Measurements from ENCODE around the gene MROH9.

MROH9 gene

DNA sequence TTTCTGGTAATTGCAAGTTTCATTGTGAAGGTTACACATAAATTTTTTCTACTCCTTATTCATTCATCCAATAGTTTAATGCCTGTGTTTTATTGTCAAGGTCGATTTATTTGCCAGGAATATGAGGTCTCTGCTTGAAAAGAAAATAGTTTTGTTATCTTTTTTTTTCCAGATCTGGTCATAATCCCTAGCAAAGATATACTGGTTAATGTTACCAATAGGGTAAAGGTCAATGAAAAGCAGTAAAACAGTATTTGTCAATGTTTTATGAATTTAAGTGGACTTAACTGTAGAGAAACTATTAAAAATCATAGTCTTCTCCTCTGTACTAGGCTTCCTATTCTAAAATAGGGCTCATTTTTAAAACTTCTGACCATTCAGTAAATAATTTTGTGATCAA lies 147.3 kb downstream of the MROH9 start:
- no peak for DNase-seq (ENCODE audit: low read depth)

DNA sequence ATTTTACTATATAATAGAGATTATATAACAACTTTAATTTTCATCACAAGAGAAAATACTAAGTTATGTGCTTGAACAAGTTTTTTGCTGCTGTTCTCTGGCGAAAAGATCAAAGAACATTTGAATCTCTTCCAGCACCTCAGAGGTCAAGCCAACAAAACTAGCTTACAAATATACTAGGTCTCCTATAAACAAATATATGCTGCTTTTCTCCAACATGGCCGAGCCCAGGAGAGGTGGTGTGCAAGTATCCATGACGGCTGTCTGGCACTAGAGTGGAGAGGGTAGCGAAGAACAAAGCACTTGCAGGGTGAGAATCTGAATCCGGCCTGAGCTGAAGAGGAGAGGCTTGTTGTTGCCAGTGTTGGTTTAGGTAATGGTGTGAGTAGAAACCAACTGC lies 147.9 kb downstream of the MROH9 start:
- DNase-seq (ENCODE audit: low read depth) = no peak

DNA sequence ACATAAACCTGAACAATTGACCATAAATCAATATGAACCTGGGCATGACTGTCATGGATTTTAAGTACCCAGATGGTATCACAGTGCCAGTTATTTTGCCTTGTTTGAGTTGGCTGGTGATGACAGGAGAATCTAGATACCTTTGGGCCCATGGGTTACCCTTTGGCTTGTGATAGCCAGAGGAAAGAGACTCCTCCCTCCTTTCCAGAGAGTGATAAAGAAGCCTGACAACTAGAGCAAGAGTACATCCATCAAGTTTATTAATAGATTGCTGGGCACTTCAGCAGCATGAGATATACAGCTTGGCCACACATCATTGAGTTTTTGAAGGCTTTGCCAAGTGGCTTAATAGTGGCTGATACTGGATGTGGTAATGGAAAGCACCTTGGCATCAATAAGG lies 148.8 kb downstream of the MROH9 start:
- DNase-seq (ENCODE audit: low read depth) = no peak

DNA sequence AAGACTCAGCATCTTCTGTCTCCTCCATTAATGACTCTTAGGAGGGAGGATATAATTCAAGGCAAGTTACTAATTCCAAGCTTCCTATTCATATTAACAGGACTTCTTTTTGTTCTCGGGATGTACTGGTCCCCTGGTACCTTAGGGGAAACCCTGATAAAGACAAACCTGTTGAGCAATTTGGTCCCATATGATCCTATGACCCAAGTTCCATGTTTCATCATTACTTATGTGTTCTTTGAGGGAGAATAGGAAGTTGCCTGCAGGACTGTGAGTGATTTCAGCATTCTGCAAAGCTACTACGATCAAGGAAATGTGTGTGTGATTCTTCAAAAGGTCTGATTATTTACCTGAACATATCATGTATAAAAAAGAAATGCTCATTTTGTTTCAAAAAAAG lies 149.5 kb downstream of the MROH9 start:
- no peak for DNase-seq (ENCODE audit: low read depth)

DNA sequence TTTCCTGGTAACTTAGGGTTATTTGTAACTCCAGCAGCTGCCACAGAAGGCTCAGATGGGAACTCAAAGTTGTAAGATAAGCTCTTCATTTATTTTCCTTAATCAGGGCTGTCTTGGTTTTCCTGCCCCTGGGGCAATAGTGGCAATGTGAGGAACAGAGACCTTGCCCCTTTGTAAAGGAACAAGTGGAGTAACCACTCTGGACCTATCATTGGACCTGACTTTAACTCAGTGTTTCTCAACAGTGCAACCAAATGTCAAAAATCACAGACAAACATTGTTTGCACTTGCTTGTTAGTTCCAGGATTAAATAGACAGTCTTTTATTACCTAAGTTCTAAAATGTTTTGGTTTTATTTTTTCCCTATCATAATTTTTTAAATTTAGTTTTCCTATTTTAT lies 152.6 kb downstream of the MROH9 start:
- DNase-seq (ENCODE audit: low read depth) = no peak

DNA sequence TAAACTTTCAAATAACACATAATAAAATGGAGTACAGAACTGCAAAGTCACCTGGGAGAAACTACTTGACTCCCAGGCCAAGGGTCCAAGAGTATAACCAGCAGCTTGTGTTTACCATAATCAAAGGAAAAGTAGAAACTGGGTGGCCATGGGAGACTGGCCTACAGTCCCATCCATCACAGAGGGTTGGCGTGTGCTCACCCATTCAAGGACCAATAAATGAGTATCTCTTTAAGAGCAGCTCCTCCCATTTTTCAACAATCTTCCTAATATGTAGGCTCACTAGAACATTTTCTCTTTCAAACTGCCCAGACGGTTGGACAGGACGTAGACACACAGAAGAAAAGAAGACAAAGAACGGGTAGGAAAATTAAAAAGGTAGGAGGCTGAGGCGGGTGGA lies 155.3 kb downstream of the MROH9 start, which contains the start of gene FMO3:
FMO3 (plus strand) TSS at position 302 of the 400 bp plus-strand sequence. CDS start 1,754 bp downstream, outside the sequence.
- no peak for DNase-seq (ENCODE audit: low read depth)

DNA sequence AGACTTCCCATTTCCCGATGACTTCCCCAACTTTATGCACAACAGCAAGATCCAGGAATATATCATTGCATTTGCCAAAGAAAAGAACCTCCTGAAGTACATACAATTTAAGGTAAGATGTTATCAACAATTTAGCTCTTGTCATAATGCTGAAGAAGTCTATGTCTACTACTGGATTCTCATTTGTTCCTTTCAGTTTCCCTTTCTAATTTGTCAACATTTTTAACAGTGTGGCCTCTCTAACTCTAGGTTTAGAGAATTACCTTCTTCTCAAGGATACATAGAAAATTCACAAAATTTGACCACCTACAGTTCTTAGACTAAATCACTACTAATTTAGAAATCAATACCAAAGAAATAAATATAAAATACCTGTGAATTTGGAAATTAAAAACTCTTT lies 168.5 kb downstream of the MROH9 start:
- DNase-seq (ENCODE audit: low read depth) = no peak

DNA sequence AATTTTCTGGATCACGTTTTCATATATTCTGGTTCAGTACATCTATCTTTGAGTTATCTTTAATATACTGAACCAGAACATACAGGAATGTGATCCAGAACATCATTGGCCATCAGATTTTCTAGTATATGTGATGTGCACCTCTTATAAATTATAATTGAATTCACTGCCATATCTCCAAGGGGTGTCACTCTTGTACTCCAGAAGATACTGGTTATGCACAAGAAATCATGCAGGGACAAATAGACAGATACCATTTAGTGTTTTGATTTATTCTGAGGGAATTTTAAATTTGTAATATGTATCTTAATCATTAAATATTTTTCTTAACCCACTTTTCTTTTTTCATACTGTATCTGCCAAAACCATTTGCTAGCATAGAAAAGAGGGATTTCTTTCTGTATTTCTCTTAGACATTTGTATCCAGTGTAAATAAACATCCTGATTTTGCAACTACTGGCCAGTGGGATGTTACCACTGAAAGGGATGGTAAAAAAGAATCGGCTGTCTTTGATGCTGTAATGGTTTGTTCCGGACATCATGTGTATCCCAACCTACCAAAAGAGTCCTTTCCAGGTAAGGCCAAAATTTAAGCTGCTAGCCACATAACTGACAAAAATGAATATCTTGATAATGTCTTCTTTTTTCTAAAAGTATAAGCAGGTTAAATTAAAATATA lies 172.1 kb downstream of the MROH9 start:
- DNase-seq (ENCODE audit: low read depth) = no peak

DNA sequence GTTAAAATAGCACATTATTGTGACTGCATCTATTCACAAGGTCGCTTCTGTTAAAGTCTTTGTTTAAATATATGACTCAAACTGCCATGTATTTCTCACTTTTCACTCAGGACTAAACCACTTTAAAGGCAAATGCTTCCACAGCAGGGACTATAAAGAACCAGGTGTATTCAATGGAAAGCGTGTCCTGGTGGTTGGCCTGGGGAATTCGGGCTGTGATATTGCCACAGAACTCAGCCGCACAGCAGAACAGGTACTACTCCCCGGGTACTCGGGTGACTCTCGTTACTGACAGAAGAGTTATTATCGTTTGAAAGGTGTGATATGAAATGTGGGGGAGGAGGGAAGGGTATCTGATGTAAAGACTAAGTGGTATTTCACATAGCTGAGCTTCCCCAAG lies 172.6 kb downstream of the MROH9 start:
- DNase-seq (ENCODE audit: low read depth) = no peak

DNA sequence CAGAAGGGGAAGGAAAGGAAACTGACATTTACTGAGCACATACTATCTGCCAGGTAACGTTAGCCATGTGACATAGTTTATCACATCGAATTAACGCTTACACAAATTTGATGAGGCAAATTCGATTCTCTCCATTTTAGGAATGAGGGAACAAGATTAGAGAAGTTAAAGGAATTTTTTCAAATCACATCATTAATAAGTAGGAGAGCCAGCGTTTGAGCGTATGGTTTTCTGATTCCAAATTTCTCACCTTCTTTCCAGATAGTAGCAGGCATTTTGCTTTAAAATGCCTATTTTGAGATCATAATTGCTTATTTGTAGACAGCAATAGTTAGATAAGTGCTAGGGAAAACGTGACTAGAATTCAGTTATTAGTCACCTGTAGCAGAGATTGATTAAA lies 174.6 kb downstream of the MROH9 start:
- DNase-seq (ENCODE audit: low read depth) = no peak

DNA sequence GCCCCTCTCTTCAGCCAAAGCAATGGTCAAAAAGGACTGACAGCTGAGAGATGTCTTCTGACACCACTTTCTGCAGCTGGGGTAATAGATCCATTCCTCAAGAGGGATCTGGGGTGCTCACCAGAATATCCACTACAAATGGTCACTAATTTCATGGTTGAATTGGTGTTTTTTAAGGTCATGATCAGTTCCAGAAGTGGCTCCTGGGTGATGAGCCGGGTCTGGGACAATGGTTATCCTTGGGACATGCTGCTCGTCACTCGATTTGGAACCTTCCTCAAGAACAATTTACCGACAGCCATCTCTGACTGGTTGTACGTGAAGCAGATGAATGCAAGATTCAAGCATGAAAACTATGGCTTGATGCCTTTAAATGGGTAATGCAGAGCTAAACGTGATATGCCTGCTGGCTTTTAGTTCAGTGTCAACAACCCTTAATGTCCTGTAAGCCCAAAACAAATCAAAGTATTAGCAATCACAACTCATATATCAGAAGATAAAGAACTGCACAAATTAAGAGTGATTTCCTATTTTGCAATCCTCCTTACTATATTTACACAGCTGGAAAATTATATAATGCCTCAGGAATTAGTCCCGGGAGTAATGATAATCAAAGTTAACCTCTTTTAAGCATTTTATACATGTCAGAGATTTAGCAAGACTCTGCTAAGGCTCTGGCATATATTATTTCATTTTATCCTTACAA lies 175.4 kb downstream of the MROH9 start:
- DNase-seq (ENCODE audit: low read depth) = no peak

DNA sequence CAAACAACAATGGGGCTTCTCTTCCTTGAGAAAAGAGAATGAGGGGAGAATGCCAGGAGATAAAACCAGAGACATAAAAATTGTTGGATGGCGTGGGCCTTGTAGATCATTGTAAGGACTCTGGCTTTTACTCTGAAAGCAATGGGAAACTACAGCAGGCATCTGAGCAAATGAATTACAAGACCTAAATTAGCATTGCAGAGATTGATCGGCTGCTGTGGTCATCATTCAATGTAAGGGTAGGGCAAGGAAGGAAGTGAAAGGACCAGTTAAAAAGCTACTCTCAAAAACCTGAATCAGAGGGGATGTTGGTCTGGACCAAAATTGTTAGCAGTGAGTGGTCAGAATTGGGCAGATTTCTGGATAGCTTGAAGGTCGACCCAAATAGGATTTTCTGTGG lies 176.8 kb downstream of the MROH9 start:
- no peak for DNase-seq (ENCODE audit: low read depth)

DNA sequence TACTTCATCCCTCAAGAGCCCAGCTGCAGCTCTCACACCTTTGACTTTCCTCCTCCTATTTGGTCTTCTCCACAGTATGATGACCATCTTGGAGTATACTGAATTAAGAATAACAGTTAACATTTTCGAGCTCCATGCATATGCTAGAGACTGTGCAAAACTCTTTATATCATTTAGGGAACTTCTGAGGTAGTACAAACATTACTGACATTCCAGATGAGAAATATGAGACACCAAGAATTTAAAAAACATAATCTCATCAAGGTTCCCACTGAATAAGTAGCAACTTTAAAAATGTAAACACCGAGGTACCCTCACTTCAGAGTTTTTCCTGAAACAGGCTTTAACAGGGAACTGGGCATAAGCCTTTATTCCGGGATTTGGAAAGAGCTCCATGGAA lies 178.0 kb downstream of the MROH9 start:
- DNase-seq (ENCODE audit: low read depth) = no peak

Measured in stimulated activated CD8-positive, alpha-beta memory T cell treated with anti-CD3 and anti-CD28 coated beads, Interleukin-12 subunit alpha, Interleukin-12 subunit beta, amount 100 ng/mL, for 1 hour (primary cell).